GM18870 (cell line): Measurements from ENCODE around the gene ACKR2.
A peak's percentile ranks its signal among the peaks of the same experiment; 100 is the strongest.

Source experiments
- ATAC-seq: cut with Tn5 transposase; IDR thresholded peaks from one replicate; pipeline ENCODE4 v1.9.1; 2021; ENCODE audit warnings: moderate library complexity; ENCODE audit not compliant: unreplicated experiment

ACKR2 gene

DNA sequence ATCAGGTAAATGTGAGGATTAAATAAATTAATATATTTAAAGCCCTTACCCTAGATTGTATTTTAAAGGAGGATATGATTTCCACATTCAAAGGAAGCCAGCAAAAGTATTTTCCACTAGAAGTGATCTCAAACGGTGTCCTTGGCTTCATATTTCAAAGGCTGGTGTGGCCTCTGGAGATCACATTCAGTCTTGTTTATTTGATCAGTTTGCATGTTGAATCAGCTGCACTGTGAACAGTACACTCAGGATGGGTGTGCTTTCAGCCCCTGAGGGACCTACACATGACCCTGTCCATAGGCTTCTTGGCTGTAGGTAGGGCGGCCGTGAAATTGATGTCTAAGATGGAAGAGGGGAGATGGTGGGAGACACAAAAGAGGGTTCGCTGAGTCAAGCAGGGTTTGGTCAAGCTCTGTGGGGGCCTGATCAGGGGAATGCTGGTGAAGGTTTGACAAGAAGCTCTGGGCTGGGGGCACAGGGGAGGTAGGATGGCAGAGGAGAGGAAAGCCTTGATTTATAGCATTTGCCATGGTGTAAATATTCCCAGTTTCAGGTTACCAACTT lies 44.6 kb downstream of the ACKR2 start:
- ATAC-seq: no peak

DNA sequence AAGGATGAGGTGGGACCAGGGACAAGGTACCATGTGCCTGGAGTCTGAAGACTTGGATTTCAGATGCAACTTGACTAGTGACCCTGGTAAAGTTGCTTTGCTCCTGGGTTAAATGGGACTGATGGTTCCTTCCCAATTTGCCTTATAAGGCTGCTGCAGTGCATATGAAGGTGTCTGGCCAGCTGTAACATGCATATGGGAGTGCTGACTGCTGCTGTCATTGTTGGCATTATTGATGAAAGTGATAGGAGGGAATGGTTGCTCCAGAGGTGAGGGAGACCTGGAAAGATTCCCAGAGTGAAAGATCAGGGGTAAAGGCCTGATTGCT lies 45.9 kb downstream of the ACKR2 start:
- ATAC-seq: no peak

DNA sequence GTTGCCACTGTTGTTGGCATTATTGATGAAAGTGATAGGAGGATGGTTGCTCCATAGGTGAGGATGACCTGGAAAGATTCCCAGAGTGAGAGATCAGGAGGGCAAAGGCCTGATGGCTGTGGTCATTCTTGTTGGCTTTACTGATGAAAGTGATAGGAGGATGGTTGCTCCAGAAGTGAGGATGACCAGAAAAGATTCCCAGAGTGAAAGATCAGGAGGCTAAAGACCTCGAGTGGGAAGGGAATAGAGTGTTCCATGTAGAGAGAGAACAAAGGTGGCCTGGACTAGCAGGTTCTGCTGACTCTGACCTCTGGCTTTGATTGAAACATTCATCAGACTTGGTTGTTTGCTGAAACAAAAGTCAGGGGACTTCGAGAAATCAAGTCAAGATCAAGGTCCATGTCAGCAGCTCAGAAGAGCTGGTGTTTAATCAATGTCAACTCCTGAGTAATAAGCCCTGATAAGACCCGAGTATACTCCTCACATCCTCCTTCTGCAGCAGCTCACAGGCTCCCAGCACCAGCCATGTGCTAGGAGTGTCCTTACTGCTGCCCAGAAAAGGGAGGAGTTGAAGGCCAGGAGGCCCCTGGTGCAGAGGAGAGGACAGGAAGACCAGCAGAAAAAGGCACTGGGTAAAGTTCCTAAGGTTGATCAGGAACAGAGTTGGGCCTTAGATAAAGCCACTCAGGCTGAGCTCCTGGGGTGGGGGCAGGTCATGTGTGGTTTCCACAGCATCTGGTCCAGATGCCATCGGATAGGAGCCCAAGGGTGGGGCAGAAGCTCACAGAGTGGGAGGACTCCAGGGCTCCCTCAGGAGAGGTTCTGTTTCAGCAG lies 46.5 kb downstream of the ACKR2 start:
- no peak for ATAC-seq

DNA sequence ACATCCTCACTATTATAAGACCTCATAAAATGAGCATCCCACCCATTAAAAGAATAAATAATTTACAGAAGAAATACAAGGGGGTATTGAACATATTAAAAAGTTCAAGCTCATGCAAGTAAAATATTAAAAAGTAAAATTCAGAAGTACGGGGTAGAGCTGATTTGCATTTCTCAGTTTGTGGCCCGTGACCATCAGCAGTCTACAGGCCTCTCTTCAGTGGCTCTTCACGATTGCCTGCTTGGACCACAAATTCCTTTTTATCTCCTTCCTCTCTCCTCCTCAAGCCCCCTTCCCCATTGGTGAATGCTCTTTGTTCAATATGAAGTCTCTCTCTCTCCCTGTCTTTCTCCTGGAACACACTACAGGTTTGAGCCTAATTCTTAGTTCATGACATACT lies 47.3 kb downstream of the ACKR2 start:
- no peak for ATAC-seq

DNA sequence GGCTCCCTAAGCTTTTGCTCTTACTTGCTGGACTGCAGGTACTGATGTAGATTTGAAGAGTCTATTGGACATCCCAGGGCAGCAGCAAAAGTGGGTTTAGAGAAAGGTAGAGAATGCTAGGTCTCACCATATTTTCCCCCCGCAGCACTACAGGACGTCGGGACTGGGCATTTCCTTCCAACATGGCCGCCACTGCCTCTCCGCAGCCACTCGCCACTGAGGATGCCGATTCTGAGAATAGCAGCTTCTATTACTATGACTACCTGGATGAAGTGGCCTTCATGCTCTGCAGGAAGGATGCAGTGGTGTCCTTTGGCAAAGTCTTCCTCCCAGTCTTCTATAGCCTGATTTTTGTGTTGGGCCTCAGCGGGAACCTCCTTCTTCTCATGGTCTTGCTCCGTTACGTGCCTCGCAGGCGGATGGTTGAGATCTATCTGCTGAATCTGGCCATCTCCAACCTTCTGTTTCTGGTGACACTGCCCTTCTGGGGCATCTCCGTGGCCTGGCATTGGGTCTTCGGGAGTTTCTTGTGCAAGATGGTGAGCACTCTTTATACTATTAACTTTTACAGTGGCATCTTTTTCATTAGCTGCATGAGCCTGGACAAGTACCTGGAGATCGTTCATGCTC lies 55.2 kb downstream of the ACKR2 start:
- no peak for ATAC-seq

DNA sequence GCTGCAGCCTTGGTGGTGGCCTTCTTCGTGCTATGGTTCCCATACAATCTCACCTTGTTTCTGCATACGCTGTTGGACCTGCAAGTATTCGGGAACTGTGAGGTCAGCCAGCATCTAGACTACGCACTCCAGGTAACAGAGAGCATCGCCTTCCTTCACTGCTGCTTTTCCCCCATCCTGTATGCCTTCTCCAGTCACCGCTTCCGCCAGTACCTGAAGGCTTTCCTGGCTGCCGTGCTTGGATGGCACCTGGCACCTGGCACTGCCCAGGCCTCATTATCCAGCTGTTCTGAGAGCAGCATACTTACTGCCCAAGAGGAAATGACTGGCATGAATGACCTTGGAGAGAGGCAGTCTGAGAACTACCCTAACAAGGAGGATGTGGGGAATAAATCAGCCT lies 56.0 kb downstream of the ACKR2 start:
- no peak for ATAC-seq

DNA sequence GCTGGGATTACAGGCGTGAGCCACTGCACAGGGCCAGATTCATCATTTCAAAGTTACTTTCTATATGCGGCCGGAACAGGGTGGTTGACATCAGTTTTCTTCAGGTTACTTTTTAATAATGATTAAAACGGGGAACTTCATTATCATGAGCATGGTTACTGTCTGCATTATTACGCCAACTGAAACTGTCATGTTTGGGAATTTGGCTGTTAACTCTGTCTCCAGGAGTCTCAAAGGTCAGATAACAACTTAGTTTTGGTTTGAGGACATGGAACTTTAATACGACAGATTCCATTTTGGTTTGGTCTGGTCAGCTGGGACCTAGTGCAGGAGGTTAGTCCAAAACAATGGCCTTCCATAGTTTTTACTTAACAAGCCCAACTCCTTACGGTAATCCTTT lies 57.9 kb downstream of the ACKR2 start:
- ATAC-seq: no peak

DNA sequence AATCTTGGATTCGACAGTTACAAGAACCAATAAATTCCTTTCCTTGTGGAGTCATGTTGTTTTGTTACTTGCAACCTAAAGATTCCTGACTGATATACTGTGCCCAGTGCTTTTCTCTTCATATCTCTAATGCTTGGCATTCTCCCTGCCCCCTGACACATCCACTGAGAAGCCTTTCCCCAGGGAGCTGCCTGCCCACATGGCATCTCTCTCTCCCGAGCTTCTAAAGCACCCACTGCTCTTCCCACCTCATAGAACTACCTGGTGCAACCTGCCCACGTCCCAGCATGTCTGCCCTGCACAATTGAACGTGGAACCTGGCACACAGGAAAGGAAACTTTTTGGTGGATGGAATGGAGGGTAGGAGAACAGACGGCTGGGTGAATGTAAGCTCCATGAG lies 59.6 kb downstream of the ACKR2 start:
- ATAC-seq: no peak

DNA sequence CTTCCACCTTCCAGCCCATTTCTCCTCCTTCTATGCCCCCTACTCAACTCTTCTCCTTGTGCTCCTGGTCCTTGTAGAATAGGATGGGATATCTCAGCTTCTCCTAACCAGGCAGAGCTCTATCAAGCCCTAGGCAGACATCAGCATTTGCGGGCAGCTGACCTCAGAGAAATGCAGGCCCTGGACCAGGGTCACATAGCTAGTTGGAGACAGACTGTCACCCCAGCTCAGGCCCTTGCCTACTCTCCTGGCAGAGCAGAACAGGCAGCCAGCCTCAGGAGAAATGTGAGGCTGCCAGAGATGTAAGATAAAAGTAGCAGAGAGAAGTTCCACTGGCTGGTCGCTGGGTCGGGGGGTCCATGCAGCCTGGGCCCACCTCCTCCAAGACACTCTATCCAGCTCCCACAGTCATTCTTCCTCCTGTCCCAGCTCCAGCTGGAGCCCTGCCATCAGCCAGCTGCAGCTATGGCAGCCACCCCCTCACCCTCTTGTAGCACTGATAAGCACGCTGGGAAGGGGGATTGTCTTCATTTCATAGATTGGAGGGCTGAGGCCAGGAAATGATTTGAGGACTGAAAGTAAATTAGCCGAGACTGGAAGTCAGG lies 62.4 kb downstream of the ACKR2 start:
- ATAC-seq: no peak

DNA sequence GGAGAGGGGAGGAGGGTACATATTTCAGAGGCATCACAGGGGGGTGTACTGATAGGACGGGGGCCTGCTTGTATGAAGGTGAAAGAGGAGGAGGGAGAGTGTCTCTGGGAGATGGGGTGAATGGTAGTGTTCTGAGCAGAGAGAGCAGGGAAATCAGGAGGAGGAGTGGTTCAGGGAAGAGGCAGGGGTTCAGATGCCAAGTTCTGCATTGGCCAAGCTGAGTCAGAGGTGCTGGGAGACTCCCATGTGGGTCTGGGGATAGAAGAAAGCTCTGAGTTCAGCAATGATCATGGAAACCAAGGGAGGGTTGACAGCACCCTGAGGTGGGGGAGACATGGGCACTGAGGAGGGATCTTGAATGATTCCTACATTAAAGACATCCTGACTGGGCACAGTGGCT lies 63.5 kb downstream of the ACKR2 start:
- ATAC-seq: no peak

DNA sequence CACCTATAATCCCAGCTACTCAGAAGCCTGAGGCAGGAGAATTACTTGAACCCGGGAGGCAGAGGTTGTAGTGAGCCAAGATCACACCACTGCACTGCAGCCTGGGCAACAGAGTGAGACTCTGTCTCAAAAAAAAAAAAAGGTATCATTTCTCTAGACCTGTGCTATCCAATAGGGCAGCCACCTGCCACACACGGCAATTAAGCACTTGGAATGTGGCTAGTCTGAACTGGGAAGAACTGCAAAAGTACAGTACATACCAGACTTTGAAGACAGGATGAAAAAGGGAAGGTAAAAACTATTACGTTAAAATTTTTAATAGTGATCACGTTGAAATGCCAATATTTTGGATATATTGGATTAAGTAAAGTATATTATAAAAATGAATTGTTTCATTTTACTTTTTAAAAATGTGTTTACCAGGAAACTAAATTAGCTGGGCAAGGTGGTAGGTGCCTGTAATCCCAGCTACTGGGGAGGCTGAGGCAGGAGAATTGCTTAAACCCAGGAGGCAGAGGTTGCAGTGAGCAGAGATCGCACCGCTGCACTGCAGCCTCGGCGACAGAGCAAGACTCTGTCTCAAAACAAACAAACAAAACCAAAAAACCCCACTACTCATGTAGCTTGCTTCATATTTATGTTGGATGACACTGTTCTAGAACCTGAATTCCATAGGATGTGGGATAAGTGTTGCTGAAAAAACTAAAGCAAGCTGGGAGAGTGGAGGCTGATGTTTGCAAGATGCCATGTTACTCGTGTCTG lies 64.2 kb downstream of the ACKR2 start:
- ATAC-seq: no peak

DNA sequence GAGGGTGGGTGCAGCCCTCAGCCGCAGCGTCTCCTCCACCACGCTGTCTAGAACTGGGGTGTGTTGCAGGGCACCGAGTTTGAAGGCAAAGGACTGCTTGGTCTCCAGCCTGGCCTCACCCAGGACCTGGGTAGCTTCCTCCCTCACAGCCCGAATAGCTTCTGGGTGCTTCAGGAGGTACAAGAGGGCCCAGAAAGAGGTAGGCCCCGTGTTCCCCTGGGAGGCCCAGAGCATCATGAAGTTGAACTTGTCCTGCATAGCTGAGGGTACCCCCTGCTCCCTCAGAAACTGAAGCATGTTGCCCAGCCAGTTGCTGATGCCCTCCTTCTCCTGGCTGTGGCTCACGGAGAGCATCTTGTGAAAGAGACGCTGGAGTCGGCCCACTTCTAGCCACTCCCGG lies 65.5 kb downstream of the ACKR2 start:
- ATAC-seq: no peak

DNA sequence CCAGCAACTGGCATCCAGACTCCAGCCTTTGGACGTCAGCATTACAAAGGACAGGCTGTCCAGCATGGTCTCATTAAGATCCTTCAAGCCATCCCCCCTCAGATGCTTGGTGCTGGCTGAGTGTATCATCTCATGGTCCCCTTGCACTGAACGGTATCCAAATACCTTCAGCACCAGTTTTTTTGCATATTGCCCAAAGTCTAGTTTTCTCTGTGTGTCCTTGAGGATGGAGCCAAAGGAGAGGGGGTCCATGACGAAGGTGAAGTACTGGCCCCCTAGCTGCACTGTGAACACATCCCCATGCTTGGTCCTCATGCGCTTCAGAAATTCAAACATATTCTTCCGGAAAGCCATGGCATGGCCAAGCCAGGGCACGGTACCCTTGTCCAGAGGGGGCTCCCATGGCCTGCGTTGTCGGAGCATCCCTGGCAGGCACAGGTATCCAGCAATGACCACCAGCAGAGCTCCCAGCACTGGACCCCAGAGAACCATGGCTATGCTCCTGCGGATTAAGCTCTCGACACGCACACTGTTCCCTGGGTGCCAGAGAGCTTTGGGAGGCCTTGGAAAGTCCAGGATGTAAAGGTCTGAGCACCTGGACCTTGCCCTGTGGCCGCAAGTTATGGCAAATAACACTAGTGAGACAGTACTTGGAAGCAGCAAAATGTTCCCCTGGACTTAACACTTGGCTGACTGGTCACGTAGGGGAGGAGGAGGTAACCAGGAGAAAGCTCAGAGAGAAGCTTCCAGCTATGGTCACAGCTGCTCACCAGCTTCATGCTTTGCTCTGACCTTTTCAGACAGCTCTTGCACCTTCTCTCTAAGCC lies 66.3 kb downstream of the ACKR2 start, which contains the start of gene CYP8B1:
Gene CYP8B1 (minus strand): TSS at position 555 of the 827 bp plus-strand sequence. CDS start 63 bp downstream, at position 492.
- no peak for ATAC-seq

DNA sequence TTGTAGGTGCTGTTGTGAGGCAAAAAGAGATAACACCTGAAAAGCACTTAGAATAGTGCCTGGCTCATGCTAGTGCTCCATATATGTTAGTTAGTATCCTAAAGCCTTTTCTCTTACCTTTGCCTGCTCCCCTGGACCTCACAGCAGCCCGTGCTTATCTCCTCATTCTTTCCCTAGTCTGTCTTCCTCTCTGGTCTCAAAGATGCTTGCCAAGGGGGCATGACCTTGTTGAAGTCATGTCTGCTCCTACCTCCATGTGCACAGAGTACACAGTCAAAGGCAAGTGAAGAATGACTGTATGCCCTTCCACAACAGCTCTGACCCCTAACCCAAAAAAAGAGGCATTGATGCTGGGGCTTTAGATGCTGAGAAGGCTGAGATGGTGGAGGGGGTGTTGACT lies 67.2 kb downstream of the ACKR2 start:
- no peak for ATAC-seq

DNA sequence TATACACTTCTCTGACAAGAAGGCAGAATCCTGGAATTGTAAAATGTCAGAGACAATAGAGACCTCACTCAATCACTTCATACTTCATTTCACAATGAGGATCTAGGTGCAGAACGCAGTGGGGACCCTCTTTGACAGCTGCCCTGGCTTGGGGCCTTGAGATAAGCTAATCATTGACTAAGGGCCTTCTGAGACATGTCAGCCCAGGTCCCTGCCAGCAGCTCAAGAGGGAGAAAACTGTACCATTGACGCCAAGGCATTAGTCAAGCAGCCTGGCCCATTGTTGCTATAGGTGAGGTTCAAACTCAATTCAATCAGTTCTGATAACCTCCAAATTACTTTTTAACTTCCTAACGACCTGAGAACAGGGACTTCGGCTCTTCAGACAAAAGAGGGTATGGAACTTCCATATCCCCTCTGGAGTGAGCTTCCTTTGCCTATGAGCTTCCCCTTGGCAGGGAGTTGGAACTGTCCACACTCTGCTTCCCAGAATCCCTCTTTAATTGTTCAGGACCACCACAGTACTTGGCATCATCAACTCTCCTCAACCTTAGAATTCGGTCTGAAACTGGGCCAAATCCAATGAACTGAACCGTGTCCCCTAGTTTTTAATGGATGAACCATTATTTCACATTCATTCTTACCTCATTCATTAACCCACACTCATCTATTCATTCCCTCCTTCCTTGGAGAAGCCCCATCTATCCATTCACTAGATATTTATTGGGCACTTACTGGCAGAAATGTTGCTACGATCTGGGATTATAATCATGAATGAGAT lies 67.9 kb downstream of the ACKR2 start:
- no peak for ATAC-seq

DNA sequence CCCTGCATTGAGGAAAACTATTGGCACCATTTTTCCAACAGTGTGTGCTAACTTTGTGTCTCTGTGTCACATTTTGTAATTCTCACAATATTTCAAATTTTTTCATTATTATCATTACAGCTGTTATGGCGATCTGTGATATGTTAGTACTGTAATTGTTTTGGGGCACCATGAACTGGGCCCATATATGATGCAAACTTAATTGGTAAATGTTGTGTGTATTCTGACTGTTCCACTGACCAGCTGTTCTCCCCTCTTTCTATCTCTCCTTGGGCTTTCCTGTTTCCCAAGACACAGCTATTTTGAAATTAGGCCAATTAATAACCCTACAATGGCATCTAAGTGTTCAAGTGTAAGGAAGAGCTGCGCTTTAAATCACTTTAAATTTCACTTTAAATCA lies 68.6 kb downstream of the ACKR2 start:
- no peak for ATAC-seq

DNA sequence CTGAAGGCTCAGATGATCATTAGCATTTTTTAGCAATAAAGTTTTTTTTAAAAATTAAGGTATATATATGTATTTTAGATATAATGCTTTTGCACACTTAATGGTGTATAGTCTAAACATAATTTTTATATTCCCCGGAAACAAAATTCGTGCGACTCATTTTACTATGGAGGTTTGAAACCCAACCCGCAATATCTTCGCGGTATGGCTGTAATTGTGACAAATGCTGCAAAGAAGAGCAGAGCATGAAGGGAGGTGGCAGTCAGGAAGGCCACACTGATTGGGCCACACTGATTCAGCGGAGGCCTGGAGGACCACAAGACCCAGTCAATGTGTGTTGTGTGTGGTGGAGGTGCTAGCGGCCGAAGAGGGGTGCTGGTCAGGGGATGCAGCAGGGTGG lies 70.9 kb downstream of the ACKR2 start:
- ATAC-seq: no peak

DNA sequence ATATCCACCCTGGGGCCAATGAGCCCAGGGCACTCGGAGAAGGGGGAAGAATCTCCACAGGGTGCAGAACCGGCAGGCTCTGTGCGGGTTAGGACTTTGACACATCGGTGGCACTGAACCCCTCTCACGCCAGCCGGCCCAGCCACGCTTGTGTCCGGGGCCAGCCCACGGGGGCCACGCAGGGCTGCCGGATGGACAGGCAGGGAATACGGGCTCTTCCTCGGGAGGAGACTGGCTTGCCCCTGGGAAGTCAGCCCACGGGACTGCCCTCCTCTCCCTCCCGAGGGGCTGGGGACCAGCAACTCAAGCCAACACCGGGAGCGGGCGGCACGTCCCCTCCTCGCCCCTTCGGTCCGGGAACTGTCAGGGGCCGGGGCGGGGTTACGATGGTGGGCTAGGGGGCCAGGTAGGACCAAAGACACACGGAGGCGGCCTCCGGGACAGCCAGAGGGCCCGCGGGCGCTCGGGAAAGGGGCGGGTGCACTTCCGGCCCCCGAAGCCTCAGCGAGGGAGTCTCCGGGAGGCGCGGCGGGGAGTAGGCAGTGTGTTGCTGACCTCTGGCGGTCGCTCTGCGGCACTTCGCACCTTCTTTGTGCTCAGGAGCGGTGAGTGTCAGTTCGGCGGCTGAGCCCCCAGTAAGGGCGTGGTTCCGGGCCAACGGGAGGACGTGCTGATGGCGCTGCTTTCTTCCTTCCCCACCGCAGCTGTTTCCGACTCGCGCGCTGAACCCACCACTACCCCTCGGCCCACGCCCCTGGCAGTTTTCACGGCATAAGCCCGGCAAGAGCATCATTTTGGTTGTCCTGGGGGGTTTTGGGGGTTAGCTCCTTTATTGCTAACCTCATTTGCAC lies 71.6 kb downstream of the ACKR2 start:
- ATAC-seq: peak; percentile 91
